NCI-H510A (cell line): ENCODE data around the gene APLP1.
"Not testable (repeated sequence)": the region's sequence is repeated elsewhere in the genome, so short reads cannot be mapped to it uniquely, and the experiment has no call there.

Experiments
- DNase-seq: peaks from one replicate; lab custom pipeline; 2025; lab: John Stamatoyannopoulos, UW

Gene APLP1

GRCh38 chr19:35904311-35905068 lies 36.1 kb downstream of the APLP1 start:
- no peak for DNase-seq

GRCh38 chr19:35905178-35905727 lies 36.9 kb downstream of the APLP1 start:
- DNase-seq, result no peak

GRCh38 chr19:35907377-35907745 lies 39.0 kb downstream of the APLP1 start:
- no peak for DNase-seq

GRCh38 chr19:35908010-35908441 lies 39.7 kb downstream of the APLP1 start, which contains the start of gene TYROBP:
Gene TYROBP, minus strand, starts transcription at chr19:35908295. Its CDS starts 67 bp downstream, at chr19:35908228.
- DNase-seq, result no peak

GRCh38 chr19:35908973-35909683 lies 40.8 kb downstream of the APLP1 start:
- no peak for DNase-seq

- DNase-seq, result no peak
These were observed 41.3 kb downstream of the APLP1 start for GRCh38 chr19:35909684-35910035.

GRCh38 chr19:35910355-35910754 lies 42.0 kb downstream of the APLP1 start:
- DNase-seq, result not testable (repeated sequence)

GRCh38 chr19:35911173-35911572 lies 42.8 kb downstream of the APLP1 start:
- no peak for DNase-seq

- no peak for DNase-seq
These were observed 43.4 kb downstream of the APLP1 start for GRCh38 chr19:35911790-35912189.

GRCh38 chr19:35913589-35913988 lies 45.2 kb downstream of the APLP1 start:
- no peak for DNase-seq

GRCh38 chr19:35915443-35915842 lies 47.1 kb downstream of the APLP1 start:
- DNase-seq, result no peak

- DNase-seq, result no peak
These were observed 50.9 kb downstream of the APLP1 start for GRCh38 chr19:35919306-35919705.

GRCh38 chr19:35921012-35921411 lies 52.6 kb downstream of the APLP1 start:
- no peak for DNase-seq

GRCh38 chr19:35925501-35925900 lies 57.1 kb downstream of the APLP1 start:
- no peak for DNase-seq

GRCh38 chr19:35928507-35928906 lies 60.1 kb downstream of the APLP1 start:
- DNase-seq, result no peak
